Bronchial epithelial cell (primary cell): Measurements from ENCODE around the gene EHD1. TPM values are rescaled to one million over a fixed set of nuclear protein-coding genes. Genes with fewer than 3 reads are reported as not detected.

ENCODE experiments used
- DNase-seq: peaks from one replicate; pipeline ENCODE4 v3.0.0-alpha.2; 2010; ENCODE audit warnings: low read depth
- FAIRE-seq: peaks from 2 replicates; lab custom pipeline; 2011; peaks lifted over from hg19 to GRCh38; lab: Jason Lieb, UNC
- H3K27me3 ChIP-seq: 2 replicates; pipeline ENCODE4 v1.5.1; 2011; ENCODE audit warnings: low read length; ENCODE audit not compliant: control insufficient read depth, insufficient read depth
- H3K36me3 ChIP-seq: 2 replicates; pipeline ENCODE4 v1.5.1; 2011; ENCODE audit warnings: low read length; ENCODE audit not compliant: control insufficient read depth, insufficient read depth
- H3K4me3 ChIP-seq: 2 replicates; pipeline ENCODE4 v1.5.1; 2011; ENCODE audit warnings: mild to moderate bottlenecking, low read depth, low read length, control low read depth
- total RNA-seq: library from RNA; depleted of rRNA; stranded (reverse); fragments of >200 nt; gene quantifications from 2 replicates; pipeline ENCODE4 v1.2.1, GENCODE V29; 2014
- TF ChIP-seq, protein P1 (sequence below): IDR thresholded peaks from 2 replicates; pipeline ENCODE4 v1.5.1; 2011; ENCODE audit warnings: mild to moderate bottlenecking, moderate library complexity, low read length, control low read depth, inconsistent platforms; ENCODE audit not compliant: insufficient read depth, severe bottlenecking

Gene EHD1
- 32.9 and 40.7 TPM in 2 replicates for total RNA-seq

DNA sequence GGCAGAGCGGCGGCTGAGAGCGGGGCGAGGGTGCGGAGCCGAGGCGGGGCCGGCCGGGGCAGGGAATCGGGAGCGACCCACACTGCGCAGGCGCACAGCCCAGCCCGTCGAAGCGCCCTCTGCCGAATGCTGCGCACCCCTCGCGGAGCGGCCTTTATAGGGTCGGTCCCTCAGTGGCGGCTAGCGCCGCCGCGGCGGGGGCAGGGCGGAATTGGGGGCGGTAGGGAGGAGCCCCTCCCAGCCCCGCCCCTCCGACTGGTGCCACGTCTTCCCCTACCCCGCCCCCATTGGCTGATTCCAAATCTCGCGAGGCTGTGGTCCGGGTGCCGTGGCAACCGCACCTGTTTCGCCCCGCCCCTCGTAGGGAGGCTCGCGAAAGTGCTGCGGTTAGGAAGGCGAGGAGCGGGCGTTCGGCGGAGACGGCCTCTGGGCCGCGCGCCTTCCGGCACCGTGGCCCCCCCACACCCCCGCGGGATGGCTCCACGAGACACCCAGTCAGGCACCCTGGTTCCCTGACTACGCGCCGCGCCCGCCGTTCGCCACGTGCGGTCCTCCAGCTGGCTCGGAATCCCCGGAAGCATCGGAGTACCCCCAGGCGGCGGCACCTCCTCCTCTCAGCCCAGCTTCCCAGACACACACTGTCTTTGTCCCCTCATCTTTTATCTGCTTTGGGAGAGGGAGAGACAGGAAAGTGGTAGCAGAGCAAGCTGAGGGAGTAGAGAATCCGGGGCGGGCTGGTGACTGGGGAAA, at the start of gene EHD1:
EHD1 (minus strand) TSS at position 128 of the 750 bp plus-strand sequence. CDS start 157 bp downstream, outside the sequence.
- Histone ChIP-seq H3K36me3 (peaks cover 3% of the 10 kb centered on the region), H3K4me3 (peak within 1 kb of the TSS; percentile 69), H3K27me3 (no peaks in the 10 kb centered on the region)
- no peak for FAIRE-seq
- DNase-seq, result peak; percentile 83
- TF ChIP-seq, protein P1, sequence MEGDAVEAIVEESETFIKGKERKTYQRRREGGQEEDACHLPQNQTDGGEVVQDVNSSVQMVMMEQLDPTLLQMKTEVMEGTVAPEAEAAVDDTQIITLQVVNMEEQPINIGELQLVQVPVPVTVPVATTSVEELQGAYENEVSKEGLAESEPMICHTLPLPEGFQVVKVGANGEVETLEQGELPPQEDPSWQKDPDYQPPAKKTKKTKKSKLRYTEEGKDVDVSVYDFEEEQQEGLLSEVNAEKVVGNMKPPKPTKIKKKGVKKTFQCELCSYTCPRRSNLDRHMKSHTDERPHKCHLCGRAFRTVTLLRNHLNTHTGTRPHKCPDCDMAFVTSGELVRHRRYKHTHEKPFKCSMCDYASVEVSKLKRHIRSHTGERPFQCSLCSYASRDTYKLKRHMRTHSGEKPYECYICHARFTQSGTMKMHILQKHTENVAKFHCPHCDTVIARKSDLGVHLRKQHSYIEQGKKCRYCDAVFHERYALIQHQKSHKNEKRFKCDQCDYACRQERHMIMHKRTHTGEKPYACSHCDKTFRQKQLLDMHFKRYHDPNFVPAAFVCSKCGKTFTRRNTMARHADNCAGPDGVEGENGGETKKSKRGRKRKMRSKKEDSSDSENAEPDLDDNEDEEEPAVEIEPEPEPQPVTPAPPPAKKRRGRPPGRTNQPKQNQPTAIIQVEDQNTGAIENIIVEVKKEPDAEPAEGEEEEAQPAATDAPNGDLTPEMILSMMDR, result peak; percentile 80

DNA sequence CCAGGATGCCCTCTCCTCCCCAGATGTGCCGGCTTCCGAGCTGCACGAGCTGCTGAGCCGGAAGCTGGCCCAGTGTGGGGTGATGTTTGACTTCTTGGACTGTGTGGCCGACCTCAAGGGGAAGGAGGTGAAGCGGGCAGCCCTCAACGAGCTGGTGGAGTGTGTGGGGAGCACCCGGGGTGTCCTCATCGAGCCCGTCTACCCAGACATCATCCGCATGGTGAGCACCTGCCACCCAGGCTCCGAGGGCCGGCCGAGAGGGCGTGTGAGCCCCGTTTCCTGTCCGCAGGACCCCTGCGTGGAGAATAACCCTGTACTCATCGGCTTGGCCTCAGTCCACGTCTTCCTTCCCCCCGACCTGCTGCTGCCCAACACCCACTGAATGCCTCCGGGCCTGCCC, 48.3 kb upstream of the EHD1 start:
- no peak overlapping the region for H3K4me3 ChIP-seq

DNA sequence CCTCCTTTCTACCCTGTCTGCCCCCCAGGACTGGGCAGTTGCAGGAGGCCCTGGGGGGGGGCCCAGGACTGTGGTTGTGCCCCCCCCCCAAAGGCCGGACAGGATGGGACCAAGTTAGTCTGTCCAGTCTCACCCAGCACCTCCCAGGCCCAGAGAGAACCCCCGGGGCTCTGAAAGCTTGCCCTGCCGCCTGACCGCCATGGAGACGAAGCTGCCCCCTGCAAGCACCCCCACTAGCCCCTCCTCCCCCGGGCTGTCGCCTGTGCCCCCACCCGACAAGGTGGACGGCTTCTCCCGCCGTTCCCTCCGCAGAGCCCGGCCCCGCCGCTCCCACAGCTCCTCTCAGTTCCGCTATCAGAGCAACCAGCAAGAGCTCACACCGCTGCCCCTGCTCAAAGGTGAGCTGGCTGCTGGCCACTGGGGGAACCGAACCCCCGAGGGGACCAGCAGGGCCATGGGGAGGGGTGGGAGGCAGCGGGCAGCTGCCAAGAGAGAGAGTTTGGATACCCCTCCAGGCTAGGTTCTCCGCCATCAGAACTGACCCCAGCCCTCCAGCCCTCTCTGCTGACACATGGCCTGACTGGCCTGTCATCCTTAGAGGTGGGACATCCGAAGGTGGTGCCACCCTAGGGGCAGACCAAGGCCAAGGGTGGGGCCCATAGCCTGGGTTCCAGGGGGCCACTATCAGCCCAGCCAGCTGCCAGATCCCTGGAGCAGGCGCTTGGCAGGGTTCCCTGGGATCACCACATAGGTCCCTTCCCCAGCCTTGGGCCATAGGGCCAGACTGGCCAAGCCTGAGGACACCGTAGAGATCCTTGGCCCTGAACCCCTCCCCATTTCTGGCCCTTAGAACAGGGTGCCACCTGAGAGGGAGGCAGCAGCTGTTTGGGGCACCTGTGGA, 47.4 kb upstream of the EHD1 start:
- Histone ChIP-seq H3K36me3 (peaks cover 17% of the 10 kb centered on the region), H3K27me3 (no peaks in the 10 kb centered on the region), H3K4me3 (peak overlapping the region; percentile 83)
- TF ChIP-seq, protein P1, result no peak
- DNase-seq, result no peak
- no peak for FAIRE-seq

More for the DNA sequence above, 48.3 kb upstream of the EHD1 start:
- peaks cover 21% of the 10 kb centered on the region for H3K36me3 ChIP-seq
- no peaks in the 10 kb centered on the region for H3K27me3 ChIP-seq
- DNase-seq, result no peak
- FAIRE-seq, result no peak
- TF ChIP-seq, protein P1, result no peak

DNA sequence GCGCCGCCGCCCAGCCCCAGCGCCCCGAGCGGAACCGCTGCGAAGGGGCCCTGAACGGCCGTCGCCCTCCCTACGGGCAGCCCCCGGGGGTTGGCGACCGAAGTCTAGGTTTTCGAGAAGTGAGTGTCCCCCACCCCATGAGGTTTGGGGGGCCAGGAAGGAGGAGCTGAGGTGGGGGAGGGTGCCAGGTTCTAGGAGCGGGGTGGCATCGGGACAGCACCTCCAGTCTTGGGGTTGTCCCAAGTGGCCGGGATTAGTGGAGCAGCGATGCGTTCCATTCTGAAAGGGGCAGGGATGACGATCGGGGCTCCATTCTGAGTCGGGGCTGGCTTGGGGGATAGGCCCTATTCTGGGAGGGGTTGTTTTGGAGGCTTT, 46.5 kb upstream of the EHD1 start:
- no peaks in the 10 kb centered on the region for H3K27me3 ChIP-seq
- H3K36me3 ChIP-seq, result peaks cover 11% of the 10 kb centered on the region
- FAIRE-seq, result no peak
- DNase-seq, result no peak
- peak overlapping the region; percentile 83 for H3K4me3 ChIP-seq
- TF ChIP-seq, protein P1, result no peak

DNA sequence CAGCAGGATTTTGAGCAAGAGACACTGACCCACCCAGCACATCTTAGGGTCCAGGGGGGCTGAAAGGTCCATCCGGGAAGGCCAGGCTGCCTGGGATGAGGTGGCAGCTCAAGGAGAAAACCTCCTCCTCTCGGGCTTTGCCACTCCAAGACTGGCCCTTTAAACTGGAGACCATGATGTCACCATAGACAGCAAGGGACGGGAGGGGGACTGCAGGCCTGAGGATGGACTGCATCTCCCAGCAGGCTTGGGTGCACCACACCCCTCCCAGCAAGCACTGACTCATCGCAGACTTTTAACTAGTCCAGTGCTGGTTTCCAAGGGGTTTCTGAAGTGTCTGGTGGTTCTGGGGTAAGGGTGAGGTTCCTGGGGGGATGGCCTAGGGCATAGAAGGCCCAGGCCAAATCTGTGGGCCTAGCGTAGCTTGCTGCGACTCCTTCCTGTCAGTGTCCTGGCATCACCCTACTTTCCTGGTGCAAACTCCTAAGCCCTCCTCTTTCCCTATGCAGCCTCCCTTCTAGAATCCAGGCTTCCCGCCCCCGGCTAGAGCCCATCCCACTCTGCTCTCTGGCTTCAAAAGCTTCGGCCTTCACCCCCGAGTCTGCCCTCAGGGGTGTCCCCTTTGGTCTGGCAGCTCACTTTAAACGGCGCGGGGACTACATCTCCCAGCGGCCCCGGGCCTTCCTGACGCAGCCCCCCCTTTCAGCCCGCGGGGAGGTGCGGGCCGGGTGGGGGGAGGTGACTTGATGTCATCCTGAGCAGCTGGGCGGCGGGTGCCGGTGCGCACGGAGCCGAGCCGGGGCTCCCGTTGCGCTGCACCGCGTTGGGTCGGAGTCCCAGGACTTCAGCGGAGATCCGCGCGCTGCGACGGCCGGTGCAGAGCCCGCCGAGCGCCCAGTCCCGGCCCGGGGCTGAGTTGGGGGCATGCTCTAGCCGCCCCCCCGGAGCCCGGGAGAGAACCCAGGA, 45.8 kb upstream of the EHD1 start, which contains the start of gene PPP2R5B:
PPP2R5B (plus strand) TSS at position 746 of the 966 bp plus-strand sequence. CDS start 1,046 bp downstream, outside the sequence.
- peak; percentile 91 for DNase-seq
- Histone ChIP-seq H3K36me3 (peaks cover 9% of the 10 kb centered on the region), H3K4me3 (peak within 1 kb of the TSS; percentile 83), H3K27me3 (no peaks in the 10 kb centered on the region)
- FAIRE-seq, result peak; percentile 95
- TF ChIP-seq, protein P1, result no peak
